Left ventricle myocardium superior (tissue), 1 donor: Measurements from ENCODE around the gene TMX3. TPM values are rescaled to one million over a fixed set of nuclear protein-coding genes. Genes with fewer than 3 reads are reported as not detected.

ENCODE experiments used
- ATAC-seq: fragments of 200-7000 bp; cut with Tn5 transposase; one replicate; pipeline ENCODE4 v1.9.1; 2020; ENCODE audit warnings: mild to moderate bottlenecking, moderate library complexity
- DNase-seq: peaks from one replicate; pipeline ENCODE4 v3.0.0-alpha.2; 2020
- intact Hi-C: fragments of 100-400 bp; cut with micrococcal nuclease; formaldehyde crosslinking; loops from one replicate; pipeline ENCODE4 v1.11.0; 2022
- long read RNA-seq: library from polyadenylated mRNA; unstranded; transcript quantifications from one replicate; pipeline ENCODE4 v2.0.0, GENCODE V29; 2021
- total RNA-seq: library from RNA; stranded (reverse); fragmentation: NEBNext Ultra II Directional; extraction: Animal tissue kit (Norgen Biotek cat#: 25700); gene quantifications from one replicate; pipeline ENCODE4 v1.2.1, GENCODE V29; 2021
- donor health status: DM: no; HTN: yes; CAD: no; lungs with severe emphysema.

The TMX3 gene, protein sequence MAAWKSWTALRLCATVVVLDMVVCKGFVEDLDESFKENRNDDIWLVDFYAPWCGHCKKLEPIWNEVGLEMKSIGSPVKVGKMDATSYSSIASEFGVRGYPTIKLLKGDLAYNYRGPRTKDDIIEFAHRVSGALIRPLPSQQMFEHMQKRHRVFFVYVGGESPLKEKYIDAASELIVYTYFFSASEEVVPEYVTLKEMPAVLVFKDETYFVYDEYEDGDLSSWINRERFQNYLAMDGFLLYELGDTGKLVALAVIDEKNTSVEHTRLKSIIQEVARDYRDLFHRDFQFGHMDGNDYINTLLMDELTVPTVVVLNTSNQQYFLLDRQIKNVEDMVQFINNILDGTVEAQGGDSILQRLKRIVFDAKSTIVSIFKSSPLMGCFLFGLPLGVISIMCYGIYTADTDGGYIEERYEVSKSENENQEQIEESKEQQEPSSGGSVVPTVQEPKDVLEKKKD
- total RNA-seq: 25.7 TPM
- long read RNA-seq, full-length matches to known transcripts: 47 of 58 reads
- long read RNA-seq, partial matches to known transcripts: 4 of 58 reads
- long read RNA-seq, other reads (novel, unspliced or antisense): 7 of 58 reads

DNA sequence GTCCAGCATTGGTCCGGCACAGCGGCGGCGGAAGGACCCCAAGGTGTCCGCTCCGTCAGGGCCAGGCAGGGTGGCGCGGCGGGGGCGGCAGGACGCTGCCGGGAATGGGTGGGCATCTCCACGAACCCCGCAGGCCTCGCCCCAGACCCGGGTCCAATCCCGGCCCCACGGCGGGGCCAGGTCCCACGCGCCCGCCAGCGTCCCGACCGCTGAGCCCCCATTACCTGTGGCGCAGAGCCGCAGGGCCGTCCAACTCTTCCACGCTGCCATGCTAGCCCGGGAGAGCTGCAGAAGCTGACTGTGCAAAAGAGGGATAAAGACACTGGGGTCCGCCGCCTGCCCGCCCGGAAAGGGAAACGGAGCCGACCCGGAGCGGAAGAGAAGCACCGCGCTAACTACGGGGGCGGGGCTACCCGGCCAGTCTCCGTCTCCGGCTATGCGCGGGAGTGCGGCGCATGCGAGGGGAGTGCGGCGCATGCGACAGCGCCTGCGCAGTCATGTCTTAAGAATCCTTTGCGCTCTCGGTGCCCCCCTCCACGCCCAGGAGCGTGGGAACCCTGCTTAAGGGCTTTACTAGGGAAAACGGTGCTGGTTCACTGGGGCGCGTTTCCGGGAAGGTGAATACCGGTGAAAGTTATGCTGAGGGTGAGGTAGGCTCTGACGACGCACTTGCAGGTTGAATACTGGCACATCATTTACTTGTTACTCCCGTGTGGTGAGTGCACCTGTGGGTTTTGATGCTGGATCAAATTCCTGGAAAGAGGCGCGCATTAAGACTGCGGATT, at the start of gene TMX3:
Gene TMX3 (minus strand): TSS at position 397 of the 785 bp plus-strand sequence. CDS start 127 bp downstream, at position 270.
- ATAC-seq: peak; percentile 100
- intact Hi-C loops: no loop called here
- peak; percentile 97 for DNase-seq

DNA sequence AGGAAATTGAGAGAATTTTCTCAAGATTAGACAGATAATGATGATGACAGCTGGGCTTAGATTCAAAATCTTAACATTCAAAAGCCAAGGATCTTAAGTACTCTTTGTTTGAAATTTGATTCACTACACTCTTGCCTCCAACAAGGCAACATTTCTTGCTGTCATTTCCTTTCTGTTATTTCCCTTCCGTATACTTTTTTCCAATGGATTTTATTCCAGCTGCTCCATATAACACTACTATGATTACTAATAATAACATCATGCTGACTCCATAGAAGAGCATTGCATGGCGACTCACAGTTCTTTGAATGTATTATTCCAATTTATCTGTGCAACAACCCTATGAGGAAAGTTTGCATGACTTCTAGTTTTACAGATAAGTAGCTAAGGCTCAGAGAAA, 49.1 kb upstream of the TMX3 start:
- DNase-seq (no peak), ATAC-seq (no peak)
- intact Hi-C loops: no loop called here

DNA sequence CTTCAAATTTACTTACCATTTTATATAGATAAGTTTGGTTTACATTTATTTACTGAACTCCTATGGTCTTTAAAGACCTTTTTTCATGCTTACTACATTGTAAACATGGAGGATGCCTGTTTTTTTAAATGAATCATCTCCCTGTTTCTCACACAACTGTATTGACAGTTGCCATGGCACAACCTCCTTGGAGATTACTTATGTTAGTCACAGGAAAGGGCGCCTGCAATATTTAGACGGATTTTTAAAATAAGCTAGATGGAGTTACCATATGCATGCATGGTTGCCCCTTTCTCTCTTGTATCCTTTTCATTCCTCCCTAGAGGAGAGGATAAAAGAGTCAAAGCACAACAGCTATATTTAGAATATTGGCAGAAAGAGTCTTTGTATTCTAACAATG, 48.2 kb upstream of the TMX3 start:
- DNase-seq (no peak), ATAC-seq (no peak)
- intact Hi-C loops: no loop called here

DNA sequence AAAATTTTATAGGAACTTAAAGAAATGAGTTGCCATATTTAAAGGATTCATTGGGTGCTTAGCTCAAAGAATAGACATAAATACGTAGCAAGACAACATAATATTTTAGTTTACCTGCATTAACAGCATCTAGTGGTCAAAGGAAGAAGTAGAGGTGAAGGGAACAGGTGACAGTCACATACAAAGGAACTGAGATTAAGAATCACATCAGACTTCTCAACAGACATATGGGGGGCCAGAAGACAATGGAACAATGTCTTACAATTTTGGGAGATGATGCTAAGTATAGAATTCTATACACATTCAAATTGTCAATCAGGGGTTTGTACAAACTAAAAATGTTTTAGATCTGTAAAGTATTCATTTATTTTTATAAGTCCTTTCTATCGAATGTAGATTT, 44.4 kb upstream of the TMX3 start:
- DNase-seq (no peak), ATAC-seq (no peak)
- intact Hi-C loops: no loop called here

DNA sequence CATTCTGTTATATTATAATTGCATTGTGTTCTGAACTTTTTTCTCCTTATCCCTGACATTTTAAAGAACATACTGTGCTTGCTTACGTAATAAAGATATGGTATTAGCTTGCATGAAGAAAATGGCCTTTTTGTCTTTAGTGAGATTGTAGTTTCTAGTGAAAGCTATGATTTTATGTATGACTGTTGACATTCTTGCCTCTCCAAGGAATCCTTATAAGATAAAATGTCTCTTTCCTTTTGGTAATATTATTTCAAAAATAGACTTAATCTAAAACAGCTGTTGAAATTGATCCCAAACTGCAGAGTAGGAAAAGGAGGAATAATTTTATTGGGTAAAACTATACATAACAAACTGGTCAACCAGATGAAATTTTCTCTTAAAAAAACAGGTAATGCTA, 42.2 kb upstream of the TMX3 start:
- DNase-seq: no peak
- ATAC-seq: no peak
- intact Hi-C loops: no loop called here

DNA sequence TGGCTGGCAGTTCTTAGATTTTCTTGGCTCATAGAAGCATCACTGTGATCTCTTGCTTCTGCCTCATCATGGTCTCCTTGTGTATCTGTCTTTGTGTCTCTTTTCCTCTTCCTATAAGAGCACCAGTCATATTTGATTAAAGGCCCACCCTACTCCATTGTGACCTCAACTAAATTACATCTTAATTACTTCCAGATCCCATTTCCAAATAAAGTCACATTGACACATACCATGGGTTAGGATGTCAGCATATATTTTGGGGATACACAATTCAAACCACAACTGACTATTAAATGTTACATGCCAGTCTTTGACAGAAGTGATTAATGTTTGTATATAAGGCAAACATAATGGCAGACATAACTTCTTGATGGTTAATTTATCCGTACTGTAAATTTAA, 27.3 kb upstream of the TMX3 start:
- no peak for ATAC-seq
- no peak for DNase-seq
- intact Hi-C loops: loop anchor here (10.0 kb wide), 1 partner anchor 877 kb away; no protein-coding TSS in a partner anchor

DNA sequence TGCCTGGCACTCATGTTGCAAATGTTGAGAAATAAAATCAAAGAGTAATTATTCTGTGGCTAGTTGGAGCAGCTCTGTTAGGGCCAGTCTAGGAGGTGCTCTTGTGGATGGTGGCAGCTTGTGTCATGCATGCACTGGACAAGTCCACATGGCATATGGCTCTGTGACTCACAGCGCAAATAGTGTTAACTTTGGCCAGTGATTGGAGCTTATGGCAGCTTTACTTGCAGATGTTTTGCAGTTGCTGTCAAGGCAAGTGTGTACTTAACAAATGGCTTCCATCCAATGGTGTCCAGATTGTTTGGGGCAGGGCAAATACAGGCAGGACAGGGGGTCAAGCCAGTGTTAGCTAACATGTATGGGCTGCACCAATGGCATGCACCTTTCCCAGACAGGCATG, 26.1 kb upstream of the TMX3 start:
- intact Hi-C loops: loop anchor here (10.0 kb wide), 1 partner anchor 876 kb away; no protein-coding TSS in a partner anchor
- ATAC-seq (peak; percentile 31), DNase-seq (no peak)

DNA sequence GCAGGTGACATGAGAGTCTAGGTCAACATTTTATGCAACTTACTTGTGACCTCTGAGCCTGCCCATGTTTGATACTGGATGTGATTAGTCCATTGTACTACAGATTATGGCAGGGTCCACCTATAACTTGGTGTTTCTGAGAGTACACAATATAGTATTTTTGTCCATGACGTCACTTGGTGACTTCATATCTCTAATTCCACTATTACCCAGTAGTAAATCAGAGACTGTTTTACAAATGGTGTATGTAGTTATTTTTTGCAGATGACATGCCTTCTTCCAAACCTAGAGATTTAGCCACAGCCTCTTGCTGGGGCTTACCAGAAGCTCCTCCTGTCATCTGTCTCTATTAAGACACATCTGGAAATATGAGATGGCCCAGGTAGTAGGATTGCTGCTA, 24.6 kb upstream of the TMX3 start:
- no peak for DNase-seq
- no peak for ATAC-seq
- intact Hi-C loops: no loop called here

DNA sequence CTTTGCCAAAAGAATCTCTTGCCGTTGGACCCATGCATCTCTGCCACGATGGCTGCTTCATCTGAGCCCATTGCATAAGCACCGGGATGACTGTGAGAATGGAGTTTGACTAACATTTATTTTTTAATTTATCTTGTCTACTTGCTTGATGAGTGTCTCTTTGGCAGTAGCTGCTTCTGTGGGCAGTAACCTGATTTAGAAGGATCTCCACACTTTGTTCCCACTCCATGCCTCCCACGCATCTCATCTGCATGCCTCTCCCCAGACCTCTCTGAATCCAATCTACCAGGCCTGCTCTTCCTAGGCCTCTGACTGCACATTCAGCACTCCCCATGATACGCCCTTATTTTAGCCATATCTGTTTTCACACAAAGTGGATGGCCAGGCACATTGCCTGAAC, 23.7 kb upstream of the TMX3 start:
- ATAC-seq (no peak), DNase-seq (no peak)
- intact Hi-C loops: no loop called here

DNA sequence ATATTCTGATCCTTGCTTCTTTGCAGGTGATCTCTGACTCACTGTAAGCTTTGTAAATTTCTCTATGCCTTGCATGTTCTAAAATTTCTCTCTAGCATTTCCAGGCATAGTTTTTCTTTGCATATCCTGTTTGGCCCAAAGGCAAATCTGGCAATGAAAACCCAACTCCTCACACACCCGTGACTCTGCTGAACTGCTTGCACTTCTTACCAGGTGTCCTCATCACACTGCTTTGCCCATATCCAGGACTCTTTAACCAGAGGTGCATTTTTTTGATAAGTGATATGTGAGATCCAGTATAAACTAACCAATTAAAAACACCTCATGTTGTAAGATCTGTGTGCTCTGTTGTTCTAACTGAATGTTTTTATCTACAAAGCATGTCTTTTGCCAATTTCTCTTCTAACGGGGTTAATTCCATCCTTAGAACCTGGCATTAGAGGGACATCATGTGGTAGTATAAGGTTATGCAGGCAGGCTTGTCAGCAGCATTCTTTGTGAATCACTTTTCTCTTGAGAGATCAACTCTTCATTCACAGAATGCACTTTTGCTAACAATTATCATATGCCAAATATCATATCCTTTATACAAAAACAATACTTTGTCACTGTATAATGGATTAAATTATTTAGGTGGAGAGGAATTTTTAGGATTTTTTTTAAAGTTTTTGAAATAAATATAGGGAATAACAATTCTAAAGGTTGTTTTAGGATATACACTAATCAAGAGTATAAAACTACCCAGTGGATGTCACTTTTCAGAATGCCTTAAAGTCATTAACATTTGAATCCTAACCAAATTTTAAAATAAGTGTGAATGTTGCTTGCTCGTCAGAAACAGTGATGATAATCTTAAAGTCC, 20.8 kb upstream of the TMX3 start:
- ATAC-seq: peak; percentile 62
- DNase-seq: no peak
- intact Hi-C loops: no loop called here

DNA sequence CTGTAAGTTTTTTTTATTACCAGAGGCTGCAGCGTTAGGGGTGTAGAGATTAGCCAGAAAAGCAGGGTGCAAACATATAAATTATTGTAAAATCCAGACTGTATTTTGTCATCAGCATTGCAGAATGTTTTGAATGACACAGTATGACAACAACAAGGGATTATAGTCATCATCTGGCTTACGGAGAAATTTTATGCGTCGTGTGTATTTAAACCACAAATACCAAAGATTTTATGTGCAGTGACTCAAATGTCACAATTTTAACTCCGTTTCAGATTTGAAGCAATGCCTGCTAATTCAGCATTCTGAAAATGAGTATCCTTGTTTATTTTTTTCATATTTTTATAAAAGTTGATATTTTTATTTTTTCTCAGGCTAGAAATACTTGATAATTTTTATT, 19.4 kb upstream of the TMX3 start:
- intact Hi-C loops: no loop called here
- no peak for DNase-seq
- no peak for ATAC-seq

DNA sequence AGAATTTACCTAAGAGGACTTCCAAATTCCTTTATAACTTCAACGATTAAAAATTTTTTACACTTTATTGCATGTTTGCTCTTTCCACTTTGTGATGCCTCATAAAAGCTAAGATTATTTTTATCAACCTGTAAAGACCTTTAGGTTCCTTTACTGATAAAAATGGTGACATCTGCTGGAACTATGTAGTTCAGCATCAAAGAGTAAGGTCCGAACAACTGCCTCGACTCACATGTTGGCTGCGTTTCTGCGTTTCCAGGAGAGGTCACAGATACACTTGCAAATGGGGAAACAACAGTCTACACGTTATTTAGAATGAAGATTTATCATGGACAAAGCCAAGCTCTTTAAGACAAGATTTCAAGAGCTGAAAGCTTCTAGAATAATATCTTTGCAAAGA, 18.8 kb upstream of the TMX3 start:
- intact Hi-C loops: no loop called here
- no peak for ATAC-seq
- no peak for DNase-seq

DNA sequence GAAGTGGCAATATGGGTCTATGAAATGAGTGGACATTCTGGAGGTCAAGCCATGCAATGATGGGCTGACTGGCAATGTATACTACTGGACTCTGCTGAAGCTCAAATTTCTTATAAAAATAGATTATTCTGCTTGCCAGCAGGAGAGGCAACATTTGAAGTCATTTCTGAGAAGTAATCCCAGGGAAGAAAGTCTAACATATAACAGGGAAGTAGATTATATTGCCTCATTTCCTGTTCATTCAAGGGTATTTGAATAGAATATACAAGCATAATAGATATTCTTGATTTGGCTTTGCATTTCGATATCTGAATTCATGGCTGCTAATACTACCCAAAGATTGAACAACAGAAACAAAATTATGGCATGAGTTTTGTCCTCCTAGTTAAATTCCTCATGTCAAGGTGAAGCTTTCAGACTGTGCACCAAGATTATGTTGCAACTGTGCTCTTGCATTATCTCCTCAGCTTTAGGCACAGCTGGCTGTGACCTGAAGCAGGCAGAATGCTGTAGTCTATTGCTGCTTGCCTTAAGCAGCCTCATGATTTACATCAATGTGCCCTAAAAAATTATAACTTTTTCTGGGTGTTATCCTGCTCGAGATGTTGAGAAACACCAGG, 13.3 kb upstream of the TMX3 start:
- DNase-seq: no peak
- ATAC-seq: no peak
- intact Hi-C loops: loop anchor here (10.0 kb wide), 1 partner anchor 53 kb away; no protein-coding TSS in a partner anchor

DNA sequence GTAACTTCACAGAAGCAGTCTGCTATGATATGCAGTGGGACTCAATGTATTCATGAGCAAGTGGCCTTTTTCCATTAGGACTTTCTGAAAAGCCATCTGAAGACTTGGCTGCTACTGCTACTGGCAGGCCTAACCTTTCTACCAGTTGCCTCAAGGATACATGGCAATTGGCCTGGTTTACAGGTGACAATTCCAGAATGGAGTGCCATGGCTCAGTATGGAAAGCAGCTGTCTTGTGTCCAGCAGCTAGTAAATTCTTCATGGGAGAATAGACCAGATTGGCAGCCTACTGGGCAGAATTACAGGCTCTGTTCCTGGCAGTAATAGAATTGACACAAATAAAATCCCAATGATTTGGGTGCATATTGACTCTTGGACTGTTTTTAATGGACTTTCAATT, 12.6 kb upstream of the TMX3 start:
- no peak for ATAC-seq
- intact Hi-C loops: loop anchor here (10.0 kb wide), 1 partner anchor 53 kb away; no protein-coding TSS in a partner anchor
- DNase-seq: no peak

DNA sequence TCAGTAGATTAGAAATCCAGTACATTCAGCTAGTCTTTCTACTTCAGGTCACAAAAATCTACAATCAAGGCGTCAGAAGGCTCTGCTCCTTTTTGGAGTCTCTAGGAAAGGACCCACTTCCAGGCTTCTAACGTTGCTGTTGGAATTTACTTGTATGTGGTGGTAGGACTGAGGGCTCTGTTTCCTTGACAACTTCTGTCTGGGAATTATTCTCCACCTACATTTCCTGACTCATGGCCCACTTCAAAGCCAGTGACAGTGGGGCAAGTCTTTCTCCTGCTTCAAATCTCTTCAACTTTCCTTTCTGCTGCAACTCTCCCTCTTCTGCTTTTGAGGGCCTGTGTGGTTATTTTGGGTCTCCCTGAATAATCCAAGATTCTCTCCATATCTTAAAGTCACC, 10.4 kb upstream of the TMX3 start:
- intact Hi-C loops: loop anchor here (10.0 kb wide), 1 partner anchor 51 kb away; no protein-coding TSS in a partner anchor
- ATAC-seq (no peak), DNase-seq (no peak)

DNA sequence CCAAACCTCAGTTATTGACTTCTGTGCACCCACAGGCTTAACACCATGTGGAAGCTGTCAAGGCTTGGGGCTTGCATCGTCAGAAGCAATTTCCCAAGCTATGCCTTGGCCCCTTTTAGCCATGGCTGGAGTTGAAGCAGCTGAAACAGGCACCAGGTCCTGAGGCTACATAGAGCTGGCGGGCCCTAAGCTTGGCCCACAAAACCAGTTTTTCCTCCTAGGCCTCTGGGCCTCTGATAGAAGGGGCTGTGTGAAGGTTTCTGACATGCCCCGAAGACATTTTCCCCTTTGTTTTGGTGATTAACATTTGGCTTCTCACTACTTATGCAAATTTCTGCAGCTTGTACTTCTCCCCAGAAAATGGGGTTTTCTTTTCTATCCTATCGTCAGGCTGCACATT, 9.1 kb upstream of the TMX3 start:
- DNase-seq (no peak), ATAC-seq (no peak)
- intact Hi-C loops: loop anchor here (10.0 kb wide), 1 partner anchor 49 kb away; no protein-coding TSS in a partner anchor

DNA sequence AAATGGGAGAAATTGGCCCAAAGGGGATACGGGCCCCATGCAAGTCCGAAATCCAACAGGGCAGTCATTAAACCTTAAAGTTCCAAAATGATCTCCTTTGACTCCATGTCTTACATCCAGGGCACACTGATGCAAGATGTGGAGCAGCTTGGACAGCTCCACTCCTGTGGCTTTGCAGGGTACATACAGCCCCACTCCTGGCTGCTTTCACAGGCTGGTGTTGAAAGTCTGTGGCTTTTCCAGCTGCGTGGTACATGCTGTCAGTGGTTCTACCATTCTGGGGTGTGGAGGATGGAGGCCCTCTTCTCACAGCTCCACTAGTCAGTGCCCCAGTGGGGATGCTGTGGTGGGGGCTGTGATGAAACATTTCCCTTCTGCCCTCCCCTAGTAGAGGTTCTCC, 8.6 kb upstream of the TMX3 start:
- ATAC-seq: no peak
- no peak for DNase-seq
- intact Hi-C loops: loop anchor here (10.0 kb wide), 1 partner anchor 49 kb away; no protein-coding TSS in a partner anchor

DNA sequence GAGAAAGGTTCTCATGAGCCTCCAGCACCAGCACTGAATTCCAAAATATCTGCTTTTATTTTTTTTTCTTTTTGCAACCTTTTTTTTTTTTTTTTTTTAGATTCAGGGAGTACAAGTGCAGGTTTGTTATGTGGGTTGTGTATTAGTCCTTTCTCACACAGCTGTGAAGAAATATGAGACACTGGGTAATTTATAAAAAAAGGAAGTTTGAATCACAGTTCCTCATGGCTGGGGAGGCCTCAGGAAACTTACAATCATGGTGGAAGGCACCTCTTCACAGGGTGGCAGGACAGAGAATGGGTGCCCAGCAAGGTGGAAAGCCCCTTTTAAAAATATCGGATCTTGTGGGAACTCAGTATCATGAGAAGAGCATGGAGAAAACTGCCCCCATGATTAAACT, 7.9 kb upstream of the TMX3 start:
- no peak for ATAC-seq
- intact Hi-C loops: loop anchor here (10.0 kb wide), 1 partner anchor 48 kb away; no protein-coding TSS in a partner anchor
- no peak for DNase-seq
